MCF 10A (cell line): ENCODE data around the gene SEC24C. TPM values are rescaled to one million over a fixed set of nuclear protein-coding genes. Genes with fewer than 3 reads are reported as not detected.
"Not testable (repeated sequence)": the region's sequence is repeated elsewhere in the genome, so short reads cannot be mapped to it uniquely, and the experiment has no call there.

Source experiments
- BruUV-seq: library from RNA; stranded (reverse); fragments of 400-500 nt; replicated peaks from 2 replicates; lab custom pipeline; 2021; lab: Mats Ljungman, UMichigan
- CTCF ChIA-PET: fragments of 300-600 bp; sonication (Branson Sonifier 250); formaldehyde crosslinking; extraction: SDS; loops from one replicate; lab custom pipeline; 2021; ENCODE audit warnings: antibody characterized with exemption, inconsistent platforms; lab: Yijun Ruan, JAX
- POLR2A ChIA-PET: fragments of 300-600, 350-650 bp; sonication (Branson Sonifier 250); formaldehyde crosslinking; extraction: SDS; loops from one replicate; lab custom pipeline; 2020; ENCODE audit warnings: antibody characterized with exemption, inconsistent platforms; lab: Yijun Ruan, JAX
- DNase-seq: peaks from one replicate; pipeline ENCODE4 v3.0.0-alpha.2; 2018; ENCODE audit not compliant: unreplicated experiment
- H3K27ac Mint-ChIP-seq: one replicate; pipeline ENCODE4 v1.8.0; 2022; ENCODE audit warnings: mild to moderate bottlenecking, low read depth, mixed read lengths; ENCODE audit not compliant: unreplicated experiment
- H3K27me3 Mint-ChIP-seq: one replicate; pipeline ENCODE4 v1.8.0; 2022; ENCODE audit warnings: mixed read lengths; ENCODE audit not compliant: insufficient read depth, unreplicated experiment
- H3K36me3 Mint-ChIP-seq: one replicate; pipeline ENCODE4 v1.8.0; 2022; ENCODE audit warnings: mild to moderate bottlenecking, moderate library complexity, mixed read lengths; ENCODE audit not compliant: insufficient read depth, unreplicated experiment
- H3K4me1 Mint-ChIP-seq: one replicate; pipeline ENCODE4 v1.8.0; 2022; ENCODE audit warnings: mixed read lengths; ENCODE audit not compliant: insufficient read depth, unreplicated experiment
- H3K4me3 Mint-ChIP-seq: one replicate; pipeline ENCODE4 v1.8.0; 2022; ENCODE audit warnings: mild to moderate bottlenecking, moderate library complexity, mixed read lengths; ENCODE audit not compliant: unreplicated experiment
- H3K9me3 Mint-ChIP-seq: one replicate; pipeline ENCODE4 v1.8.0; 2022; ENCODE audit warnings: mixed read lengths; ENCODE audit not compliant: unreplicated experiment
- intact Hi-C: fragments of 100-400 bp; cut with micrococcal nuclease; formaldehyde crosslinking; loops from 2 replicates; pipeline ENCODE4 v1.14.1; 2022
- total RNA-seq: library from RNA; stranded (reverse); gene quantifications from 2 replicates; pipeline ENCODE4 v1.2.3, GENCODE V29; 2022
- TF ChIP-seq, protein P1 (sequence below): fragments of 200-600 bp; IDR thresholded peaks from one replicate; pipeline ENCODE4 v1.8.0; 2022; ENCODE audit warnings: antibody characterized with exemption, mild to moderate bottlenecking; ENCODE audit not compliant: unreplicated experiment

SEC24C gene
- total RNA-seq, 1 experiment from 2014 or later = 78.0 TPM

DNA sequence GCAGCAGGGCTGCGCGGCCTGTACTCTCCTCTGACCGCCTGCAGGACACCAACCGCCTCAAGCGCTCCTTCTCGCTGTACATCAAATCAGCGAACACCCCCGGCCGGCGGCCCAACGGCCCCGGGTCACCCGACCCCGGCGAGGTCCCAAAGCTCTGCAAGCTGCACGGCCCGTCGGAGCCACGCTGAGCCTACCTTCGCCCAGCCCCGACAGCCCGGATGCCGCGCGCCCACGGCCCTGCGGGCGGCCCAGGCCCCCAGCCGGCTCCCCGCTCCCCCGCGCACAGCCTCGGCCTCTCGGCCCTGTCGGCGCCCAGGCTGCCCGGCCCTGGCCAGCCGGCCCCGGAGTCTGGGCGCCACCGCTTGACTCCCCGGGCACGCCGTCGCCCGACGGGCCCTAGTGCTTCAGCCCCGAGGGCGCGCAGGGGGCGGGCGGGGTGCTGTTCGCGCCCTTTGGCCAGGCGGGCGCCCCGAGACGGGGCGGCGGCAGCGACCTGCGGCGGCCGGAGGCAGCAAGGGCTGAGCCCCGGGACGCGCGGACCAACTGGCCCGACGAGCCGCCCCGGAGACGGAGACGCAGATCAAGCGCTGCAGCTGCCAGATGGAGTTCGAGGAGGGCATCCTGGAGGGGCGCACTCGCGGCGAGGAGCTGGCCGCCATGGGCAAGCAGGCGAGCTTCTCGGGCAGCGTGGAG is 11.1 kb upstream of the SEC24C start:
- TF ChIP-seq, protein P1, sequence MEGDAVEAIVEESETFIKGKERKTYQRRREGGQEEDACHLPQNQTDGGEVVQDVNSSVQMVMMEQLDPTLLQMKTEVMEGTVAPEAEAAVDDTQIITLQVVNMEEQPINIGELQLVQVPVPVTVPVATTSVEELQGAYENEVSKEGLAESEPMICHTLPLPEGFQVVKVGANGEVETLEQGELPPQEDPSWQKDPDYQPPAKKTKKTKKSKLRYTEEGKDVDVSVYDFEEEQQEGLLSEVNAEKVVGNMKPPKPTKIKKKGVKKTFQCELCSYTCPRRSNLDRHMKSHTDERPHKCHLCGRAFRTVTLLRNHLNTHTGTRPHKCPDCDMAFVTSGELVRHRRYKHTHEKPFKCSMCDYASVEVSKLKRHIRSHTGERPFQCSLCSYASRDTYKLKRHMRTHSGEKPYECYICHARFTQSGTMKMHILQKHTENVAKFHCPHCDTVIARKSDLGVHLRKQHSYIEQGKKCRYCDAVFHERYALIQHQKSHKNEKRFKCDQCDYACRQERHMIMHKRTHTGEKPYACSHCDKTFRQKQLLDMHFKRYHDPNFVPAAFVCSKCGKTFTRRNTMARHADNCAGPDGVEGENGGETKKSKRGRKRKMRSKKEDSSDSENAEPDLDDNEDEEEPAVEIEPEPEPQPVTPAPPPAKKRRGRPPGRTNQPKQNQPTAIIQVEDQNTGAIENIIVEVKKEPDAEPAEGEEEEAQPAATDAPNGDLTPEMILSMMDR = no peak
- no peak for DNase-seq
- H3K27ac Mint-ChIP-seq = no peak overlapping the region
- H3K36me3 Mint-ChIP-seq = peaks cover 32% of the 10 kb centered on the region
- peaks cover 6% of the 10 kb centered on the region for H3K4me1 Mint-ChIP-seq
- intact Hi-C loops = loop anchor here (5.0 kb wide), 1 partner anchor 39 kb away; a partner anchor contains a TSS
- no TSS peak for BruUV-seq
- H3K27me3 Mint-ChIP-seq = no peaks in the 10 kb centered on the region
- ChIA-PET CTCF (interaction anchor here (0.5 kb wide), 1 partner anchor 62 kb away, joined by 3 read pairs; no protein-coding TSS in a partner anchor), POLR2A (interaction anchor here (4.6 to 7.1 kb wide), 3 partner anchors 10 to 51 kb away, joined by 68 to 195 read pairs (median 79); partner anchors contain the start of genes CHCHD1, SEC24C and ZSWIM8)
- no peak overlapping the region for H3K4me3 Mint-ChIP-seq
- no peaks in the 10 kb centered on the region for H3K9me3 Mint-ChIP-seq

- peaks cover 6% of the 10 kb centered on the region for H3K4me1 Mint-ChIP-seq
- TF ChIP-seq, protein P1 = no peak
- CTCF ChIA-PET = interaction anchor here (0.5 kb wide), 1 partner anchor 61 kb away, joined by 3 read pairs; no protein-coding TSS in a partner anchor
- H3K36me3 Mint-ChIP-seq = peaks cover 42% of the 10 kb centered on the region
- H3K4me3 Mint-ChIP-seq = no peak overlapping the region
- H3K9me3 Mint-ChIP-seq = no peaks in the 10 kb centered on the region
- H3K27ac Mint-ChIP-seq = no peak overlapping the region
- no TSS peak for BruUV-seq
- no peaks in the 10 kb centered on the region for H3K27me3 Mint-ChIP-seq
- DNase-seq = no peak
- POLR2A ChIA-PET = interaction anchor here (0.6 to 7.1 kb wide), 3 partner anchors 9 to 50 kb away, joined by 3 to 195 read pairs (median 79); partner anchors contain the start of genes CHCHD1, SEC24C and ZSWIM8
- intact Hi-C loops = loop anchor here (5.0 kb wide), 1 partner anchor 38 kb away; a partner anchor contains a TSS
Observed at GRCh38 chr10:73734028-73734720, 10.0 kb upstream of the SEC24C start.

GRCh38 chr10:73734796-73735305 is 9.3 kb upstream of the SEC24C start:
- ChIA-PET CTCF (interaction anchor here (0.7 kb wide), 1 partner anchor 50 kb away, joined by 4 read pairs; no protein-coding TSS in a partner anchor), POLR2A (interaction anchor here (0.7 to 7.1 kb wide), 2 partner anchors 8 to 456 kb away, joined by 5 to 195 read pairs; partner anchors contain the start of gene SEC24C)
- TF ChIP-seq, protein P1 = no peak
- Mint-ChIP-seq H3K27ac (no peak overlapping the region), H3K36me3 (peaks cover 48% of the 10 kb centered on the region), H3K27me3 (no peaks in the 10 kb centered on the region), H3K4me1 (peaks cover 6% of the 10 kb centered on the region), H3K4me3 (no peak overlapping the region), H3K9me3 (no peaks in the 10 kb centered on the region)
- DNase-seq = no peak
- no TSS peak for BruUV-seq
- intact Hi-C loops = loop anchor here (5.0 kb wide), 1 partner anchor 37 kb away; a partner anchor contains a TSS

- H3K27ac Mint-ChIP-seq, H3K4me1 Mint-ChIP-seq, H3K9me3 Mint-ChIP-seq, intact Hi-C loops, H3K4me3 Mint-ChIP-seq, H3K27me3 Mint-ChIP-seq, BruUV-seq, DNase-seq: not testable (repeated sequence)
- peaks cover 58% of the 10 kb centered on the region for H3K36me3 Mint-ChIP-seq
- POLR2A ChIA-PET = interaction anchor here (0.6 to 4.9 kb wide), 3 partner anchors 8 to 221 kb away, joined by 3 to 195 read pairs (median 13); no protein-coding TSS in a partner anchor
- CTCF ChIA-PET = interaction anchor here (0.6 kb wide), 1 partner anchor 10 kb away, joined by 3 read pairs; no protein-coding TSS in a partner anchor
Observed at GRCh38 chr10:73740501-73741254, 3.5 kb upstream of the SEC24C start.
